ENCODE results near the gene BRDT.
"Not testable (repeated sequence)": the region's sequence is repeated elsewhere in the genome, so short reads cannot be mapped to it uniquely, and the experiment has no call there.

BRDT gene

GRCh38 chr1:91981996-91982609, 32.9 kb downstream of the BRDT start:
- no peak for DNase-seq (ENCODE audit: low read depth, low spot score)

GRCh38 chr1:91993256-91993655, 44.1 kb downstream of the BRDT start:
- no peak for DNase-seq (ENCODE audit: low read depth, low spot score)

- DNase-seq (ENCODE audit: low read depth, low spot score) = peak; percentile 6
Measured at GRCh38 chr1:91997607-91998195, 48.5 kb downstream of the BRDT start.

GRCh38 chr1:92004129-92004528, 54.9 kb downstream of the BRDT start:
- DNase-seq (ENCODE audit: low read depth, low spot score) = no peak

- no peak for DNase-seq (ENCODE audit: low read depth, low spot score)
Measured at GRCh38 chr1:92013923-92014322, 64.7 kb downstream of the BRDT start.

GRCh38 chr1:92016720-92017316, 67.6 kb downstream of the BRDT start:
- DNase-seq (ENCODE audit: low read depth, low spot score) = no peak

GRCh38 chr1:92017656-92018055, 68.5 kb downstream of the BRDT start:
- DNase-seq (ENCODE audit: low read depth, low spot score) = no peak

GRCh38 chr1:92026042-92026441, 76.8 kb downstream of the BRDT start:
- not testable (repeated sequence) for DNase-seq (ENCODE audit: low read depth, low spot score)

- DNase-seq (ENCODE audit: low read depth, low spot score) = no peak
Measured at GRCh38 chr1:92026806-92027205, 77.6 kb downstream of the BRDT start.

GRCh38 chr1:92029241-92029922, 80.2 kb downstream of the BRDT start:
- DNase-seq (ENCODE audit: low read depth, low spot score) = no peak

GRCh38 chr1:92030656-92031107, 81.5 kb downstream of the BRDT start:
- no peak for DNase-seq (ENCODE audit: low read depth, low spot score)

GRCh38 chr1:92031281-92032110, 82.3 kb downstream of the BRDT start:
- no peak for DNase-seq (ENCODE audit: low read depth, low spot score)

- DNase-seq (ENCODE audit: low read depth, low spot score) = no peak
Measured at GRCh38 chr1:92037400-92037799, 88.2 kb downstream of the BRDT start.

- no peak for DNase-seq (ENCODE audit: low read depth, low spot score)
Measured at GRCh38 chr1:92038695-92039346, 89.6 kb downstream of the BRDT start.

GRCh38 chr1:92040971-92041370, 91.8 kb downstream of the BRDT start:
- DNase-seq (ENCODE audit: low read depth, low spot score) = no peak

GRCh38 chr1:92043621-92044020, 94.4 kb downstream of the BRDT start:
- no peak for DNase-seq (ENCODE audit: low read depth, low spot score)

- no peak for DNase-seq (ENCODE audit: low read depth, low spot score)
Measured at GRCh38 chr1:92045766-92046495, 96.7 kb downstream of the BRDT start.

- no peak for DNase-seq (ENCODE audit: low read depth, low spot score)
Measured at GRCh38 chr1:92051948-92052347, 102.7 kb downstream of the BRDT start.
